Fibroblast of skin of back (primary cell): ENCODE measurements around the gene MVP.
"Not testable (repeated sequence)": the region's sequence is repeated elsewhere in the genome, so short reads cannot be mapped to it uniquely, and the experiment has no call there.

ENCODE experiments used
- DNase-seq: peaks from one replicate; pipeline ENCODE4 v3.0.0-alpha.2; 2013

Gene MVP

GRCh38 chr16:29844575-29845331 lies 24.5 kb downstream of the MVP start:
- DNase-seq: no peak

GRCh38 chr16:29845656-29846055 lies 25.4 kb downstream of the MVP start:
- DNase-seq: no peak

GRCh38 chr16:29848420-29849297 lies 28.4 kb downstream of the MVP start:
- peak; percentile 59 for DNase-seq

- no peak for DNase-seq
These were observed 29.2 kb downstream of the MVP start for GRCh38 chr16:29849505-29849904.

GRCh38 chr16:29850998-29851397 lies 30.7 kb downstream of the MVP start:
- DNase-seq: no peak

GRCh38 chr16:29852654-29853053 lies 32.4 kb downstream of the MVP start:
- peak; percentile 50 for DNase-seq

- DNase-seq: no peak
These were observed 34.3 kb downstream of the MVP start for GRCh38 chr16:29854520-29855100.

- DNase-seq: peak; percentile 19
These were observed 37.0 kb downstream of the MVP start for GRCh38 chr16:29857133-29857760.

GRCh38 chr16:29858149-29858849 lies 38.0 kb downstream of the MVP start:
- no peak for DNase-seq

- DNase-seq: no peak
These were observed 38.7 kb downstream of the MVP start for GRCh38 chr16:29858974-29859373.

- DNase-seq: no peak
These were observed 40.0 kb downstream of the MVP start for GRCh38 chr16:29860218-29860617.

- DNase-seq: peak; percentile 26
These were observed 42.2 kb downstream of the MVP start for GRCh38 chr16:29862383-29862883.

- DNase-seq: peak; percentile 94
These were observed 42.8 kb downstream of the MVP start, which contains the start of gene CDIPT for GRCh38 chr16:29862884-29863668. Gene CDIPT (minus strand): TSS chr16:29863226. CDS start chr16:29862857, 369 bp downstream.

- no peak for DNase-seq
These were observed 43.4 kb downstream of the MVP start for GRCh38 chr16:29863669-29863984.

- DNase-seq: no peak
These were observed 43.9 kb downstream of the MVP start for GRCh38 chr16:29864205-29864604.

- no peak for DNase-seq
These were observed 48.2 kb downstream of the MVP start for GRCh38 chr16:29868396-29869009.

GRCh38 chr16:29869067-29869466 lies 48.8 kb downstream of the MVP start:
- not testable (repeated sequence) for DNase-seq

- no peak for DNase-seq
These were observed 51.7 kb downstream of the MVP start for GRCh38 chr16:29871822-29872546.

- DNase-seq: no peak
These were observed 53.1 kb downstream of the MVP start for GRCh38 chr16:29873319-29873718.

- no peak for DNase-seq
These were observed 54.9 kb downstream of the MVP start for GRCh38 chr16:29875206-29875605.
